OCI-LY7 (cell line): ENCODE measurements around the gene SERTAD2. TPM values are rescaled to one million over a fixed set of nuclear protein-coding genes. Genes with fewer than 3 reads are reported as not detected.
A peak's percentile ranks its signal among the peaks of the same experiment; 100 is the strongest.

Experiments
- BruUV-seq: library from RNA; stranded (reverse); fragments of 400-500 nt; replicated peaks from 2 replicates; lab custom pipeline; 2021; lab: Mats Ljungman, UMichigan
- CTCF ChIA-PET: fragments of 300-600 bp; sonication (Branson Sonifier 250); formaldehyde crosslinking; loops from one replicate; lab custom pipeline; 2022; ENCODE audit warnings: antibody characterized with exemption; ENCODE audit not compliant: unreplicated experiment; lab: Charles Lee
- POLR2A ChIA-PET: fragments of 300-600 bp; sonication (Branson Sonifier 250); formaldehyde crosslinking; loops from one replicate; lab custom pipeline; 2022; ENCODE audit warnings: antibody characterized with exemption; lab: Charles Lee
- DNase-seq: peaks from one replicate; pipeline ENCODE4 v3.0.0-alpha.2; 2015; ENCODE audit warnings: low spot score
- H2AFZ ChIP-seq: fragments of 200-600 bp; sonication (generic), shearing (Covaris generic); 2 replicates; pipeline ENCODE4 v1.6.1; 2014; ENCODE audit warnings: mild to moderate bottlenecking, antibody characterized with exemption, low read length, moderate library complexity
- H3K27ac ChIP-seq: fragments of 200-600 bp; sonication (generic); 2 replicates; pipeline ENCODE4 v1.5.1; 2014; ENCODE audit warnings: mixed run types, low read depth, mild to moderate bottlenecking, moderate library complexity, low read length, inconsistent platforms; ENCODE audit not compliant: poor library complexity, severe bottlenecking
- H3K36me3 ChIP-seq: fragments of 200-600 bp; sonication (generic); 2 replicates; pipeline ENCODE4 v1.6.1; 2014; ENCODE audit warnings: mild to moderate bottlenecking, antibody characterized with exemption, low read length, moderate library complexity, mixed read lengths; ENCODE audit not compliant: insufficient read depth
- H3K4me1 ChIP-seq: fragments of 200-600 bp; sonication (generic); 2 replicates; pipeline ENCODE4 v1.5.1; 2014; ENCODE audit warnings: mild to moderate bottlenecking, low read length; ENCODE audit not compliant: insufficient read depth, poor library complexity, severe bottlenecking
- H3K4me2 ChIP-seq: fragments of 200-600 bp; sonication (generic); 2 replicates; pipeline ENCODE4 v1.6.1; 2014; ENCODE audit warnings: mild to moderate bottlenecking, low read length
- H3K4me3 ChIP-seq: fragments of 200-600 bp; sonication (generic); 2 replicates; pipeline ENCODE4 v1.5.1; 2014; ENCODE audit warnings: mild to moderate bottlenecking, low read depth, low read length; ENCODE audit not compliant: poor library complexity, severe bottlenecking
- H3K79me2 ChIP-seq: fragments of 200-600 bp; sonication (generic); 2 replicates; pipeline ENCODE4 v1.6.1; 2016; ENCODE audit warnings: low read depth, mild to moderate bottlenecking, low read length, moderate library complexity, mixed read lengths; ENCODE audit not compliant: insufficient read depth
- H3K9me2 ChIP-seq: fragments of 200-600 bp; sonication (generic); 2 replicates; pipeline ENCODE4 v1.6.1; 2016; ENCODE audit warnings: mild to moderate bottlenecking, low read length, mixed read lengths; ENCODE audit not compliant: insufficient read depth
- H3K9me3 ChIP-seq: fragments of 200-600 bp; sonication (generic); 2 replicates; pipeline ENCODE4 v1.6.1; 2014; ENCODE audit warnings: mild to moderate bottlenecking, mixed run types, low read length, mixed read lengths
- H4K20me1 ChIP-seq: fragments of 200-600 bp; sonication (generic); 2 replicates; pipeline ENCODE4 v1.6.1; 2014; ENCODE audit warnings: mild to moderate bottlenecking, antibody characterized with exemption, low read length, moderate library complexity, mixed read lengths; ENCODE audit not compliant: insufficient read depth
- CTCF ChIP-seq: fragments of 200-600 bp; sonication (generic); conservative IDR thresholded peaks from 2 replicates; pipeline ENCODE4 v1.5.1; 2014; ENCODE audit warnings: mild to moderate bottlenecking, antibody characterized with exemption, low read length, moderate library complexity, mixed read lengths
- EZH2phosphoT487 ChIP-seq: fragments of 200-600 bp; sonication (generic); IDR thresholded peaks from 2 replicates; pipeline ENCODE4 v1.6.1; 2018; ENCODE audit warnings: low read depth, borderline replicate concordance, mild to moderate bottlenecking, mixed run types, antibody characterized with exemption, low read length, moderate library complexity, mixed read lengths
- intact Hi-C: fragments of 100-400 bp; cut with micrococcal nuclease; formaldehyde crosslinking; loops from one replicate; pipeline ENCODE4 v1.10.0; 2022; ENCODE audit not compliant: unreplicated experiment
- total RNA-seq, 2 experiments: library from RNA; depleted of rRNA in 1 of 2; stranded (reverse); fragments of >200 nt in 1 of 2; shearing (Covaris generic) in 1 of 2; gene quantifications; 2 replicates each; pipeline ENCODE4 v1.2.3, GENCODE V29; 2014 to 2022

SERTAD2 gene
- total RNA-seq, 2 experiments from 2014 or later: 11.5 to 54.5 TPM

GRCh38 chr2:64659252-64659651, 5.5 kb upstream of the SERTAD2 start:
- peak overlapping the region; percentile 37 for H3K4me3 ChIP-seq
- no peaks in the 10 kb centered on the region for H3K36me3 ChIP-seq
- H3K79me2 ChIP-seq: peaks cover 73% of the 10 kb centered on the region; the same call in 1 of the 2 replicates
- peak overlapping the region; percentile 83 for H3K4me2 ChIP-seq
- peak overlapping the region; percentile 95 for H3K27ac ChIP-seq
- CTCF ChIA-PET: interaction anchor here (0.8 kb wide), 1 partner anchor 13 kb away, joined by 3 read pairs; no protein-coding TSS in a partner anchor
- H3K9me3 ChIP-seq: no peaks in the 10 kb centered on the region
- no peaks in the 10 kb centered on the region for H3K9me2 ChIP-seq
- peak overlapping the region; percentile 49; the same call in 1 of the 2 replicates for H2AFZ ChIP-seq
- H3K4me1 ChIP-seq: peaks cover 96% of the 10 kb centered on the region
- H4K20me1 ChIP-seq: no peaks in the 10 kb centered on the region
- TF ChIP-seq EZH2phosphoT487 (no peak), CTCF (no peak)
- DNase-seq: peak; percentile 74
- intact Hi-C loops: loop anchor here (5.0 kb wide), 2 partner anchors 258 to 373 kb away; no protein-coding TSS in a partner anchor
- POLR2A ChIA-PET: interaction anchor here (0.6 to 13.1 kb wide), 12 partner anchors 9 to 557 kb away, joined by 3 to 324 read pairs (median 4); no protein-coding TSS in a partner anchor
- BruUV-seq: no TSS peak

- Histone ChIP-seq H2AFZ (no peak overlapping the region; the same call in 1 of the 2 replicates), H4K20me1 (no peaks in the 10 kb centered on the region), H3K9me3 (no peaks in the 10 kb centered on the region), H3K36me3 (no peaks in the 10 kb centered on the region), H3K27ac (peak overlapping the region; percentile 95), H3K4me1 (peaks cover 86% of the 10 kb centered on the region), H3K4me2 (peak overlapping the region; percentile 83), H3K9me2 (no peaks in the 10 kb centered on the region), H3K79me2 (peaks cover 70% of the 10 kb centered on the region; the same call in 1 of the 2 replicates), H3K4me3 (peak overlapping the region; percentile 91)
- ChIA-PET POLR2A (interaction anchor here (0.6 to 13.1 kb wide), 14 partner anchors 6 to 553 kb away, joined by 3 to 324 read pairs (median 4); no protein-coding TSS in a partner anchor), CTCF (interaction anchor here (1.1 to 1.9 kb wide), 4 partner anchors 69 to 221 kb away, joined by 3 to 14 read pairs (median 6); no protein-coding TSS in a partner anchor)
- no peak for TF ChIP-seq EZH2phosphoT487
- no peak for TF ChIP-seq CTCF
- no TSS peak for BruUV-seq
- DNase-seq: peak; percentile 93
- intact Hi-C loops: loop anchor here (1.0 to 5.0 kb wide), 4 partner anchors 69 to 374 kb away; no protein-coding TSS in a partner anchor
Observed at GRCh38 chr2:64658269-64658668, 4.6 kb upstream of the SERTAD2 start.
